CD4-positive, alpha-beta T cell (primary cell): ENCODE measurements around the gene TCF12. TPM values are rescaled to one million over a fixed set of nuclear protein-coding genes. Genes with fewer than 3 reads are reported as not detected.

Experiments used
- ATAC-seq: fragments of 200-7000 bp; cut with Tn5 transposase; one replicate; pipeline ENCODE4 v1.10.0; 2022; ENCODE audit warnings: mild to moderate bottlenecking; ENCODE audit not compliant: poor library complexity
- CTCF ChIA-PET: fragments of 350-600 bp; sonication (Branson Sonifier 250); formaldehyde crosslinking; loops from one replicate; lab custom pipeline; 2021; ENCODE audit warnings: antibody characterized with exemption, inconsistent platforms; lab: Charles Lee
- POLR2A ChIA-PET: fragments of 350-600 bp; sonication (Branson Sonifier 250); formaldehyde crosslinking; loops from one replicate; lab custom pipeline; 2021; ENCODE audit warnings: antibody characterized with exemption, inconsistent platforms; lab: Charles Lee
- DNase-seq, 14 experiments: peaks; one replicate each; pipeline ENCODE4 v3.0.0-alpha.2; 2013 to 2020; ENCODE audit warnings: mixed read lengths in 2 of 14
- H3K27ac ChIP-seq, 2 donors: one replicate each; pipeline versions ENCODE4 v1.5.1 to v1.7.0; 2013; ENCODE audit warnings: low read length in 2 of 2, low read depth in 1 of 2, mild to moderate bottlenecking in 1 of 2
- H3K27me3 ChIP-seq, 2 experiments: 1 replicate in 1 of 2; 2 replicates in 1 of 2; pipeline versions ENCODE4 v1.6.1 to v1.7.0; 2013; ENCODE audit warnings: low read length in 2 of 2, control low read depth in 1 of 2, mild to moderate bottlenecking in 1 of 2, moderate library complexity in 1 of 2; ENCODE audit not compliant: insufficient read depth in 2 of 2, control insufficient read depth in 1 of 2
- H3K36me3 ChIP-seq: one replicate; pipeline ENCODE4 v1.6.1; 2013; ENCODE audit warnings: low read length, control low read depth; ENCODE audit not compliant: insufficient read depth
- H3K4me1 ChIP-seq: one replicate; pipeline ENCODE4 v1.6.1; 2013; ENCODE audit warnings: low read length, control low read depth; ENCODE audit not compliant: insufficient read depth
- H3K4me3 ChIP-seq: one replicate; pipeline ENCODE4 v1.5.1; 2013; ENCODE audit warnings: mild to moderate bottlenecking, low read length, moderate library complexity
- H3K9me3 ChIP-seq, 2 experiments: 1 replicate in 1 of 2; 2 replicates in 1 of 2; pipeline versions ENCODE4 v1.6.1 to v1.7.0; 2013; ENCODE audit warnings: low read length in 2 of 2, mild to moderate bottlenecking in 2 of 2, control low read depth in 1 of 2, moderate library complexity in 1 of 2; ENCODE audit not compliant: control insufficient read depth in 1 of 2, insufficient read depth in 1 of 2
- H3K27ac Mint-ChIP-seq: one replicate; pipeline ENCODE4 v1.8.0; 2020; ENCODE audit warnings: mixed read lengths
- H3K27me3 Mint-ChIP-seq: one replicate; pipeline ENCODE4 v1.8.0; 2021; ENCODE audit warnings: mixed read lengths
- H3K36me3 Mint-ChIP-seq: one replicate; pipeline ENCODE4 v1.8.0; 2021; ENCODE audit warnings: low read depth, mixed read lengths
- H3K4me1 Mint-ChIP-seq: one replicate; pipeline ENCODE4 v1.8.0; 2021; ENCODE audit warnings: low read depth, mixed read lengths
- H3K4me3 Mint-ChIP-seq: one replicate; pipeline ENCODE4 v1.8.0; 2020; ENCODE audit warnings: mild to moderate bottlenecking, mixed read lengths
- H3K9me3 Mint-ChIP-seq: one replicate; pipeline ENCODE4 v1.8.0; 2020; ENCODE audit warnings: mixed read lengths
- intact Hi-C, 2 experiments: fragments of 100-400 bp; cut with DNase I in 1 of 2; cut with micrococcal nuclease in 1 of 2; formaldehyde crosslinking; loops; one replicate each; pipeline versions ENCODE4 v1.15.1 to v1.9.0; 2023 to 2025; cut with DNase I, micrococcal nuclease
- total RNA-seq, 174 experiments: library from RNA in 2 of 174; stranded (reverse) in 2 of 174; gene quantifications; one replicate each; pipeline ENCODE4 v1.2.3 and lab custom pipeline; 2021 to 2026
- TF ChIP-seq, protein P1 (sequence below): fragments of 200-600 bp; IDR thresholded peaks from one replicate; pipeline ENCODE4 v1.8.0; 2022; ENCODE audit warnings: antibody characterized with exemption, mild to moderate bottlenecking

The TCF12 gene
- total RNA-seq, 2 experiments from 2014 or later = 54.0 TPM

DNA sequence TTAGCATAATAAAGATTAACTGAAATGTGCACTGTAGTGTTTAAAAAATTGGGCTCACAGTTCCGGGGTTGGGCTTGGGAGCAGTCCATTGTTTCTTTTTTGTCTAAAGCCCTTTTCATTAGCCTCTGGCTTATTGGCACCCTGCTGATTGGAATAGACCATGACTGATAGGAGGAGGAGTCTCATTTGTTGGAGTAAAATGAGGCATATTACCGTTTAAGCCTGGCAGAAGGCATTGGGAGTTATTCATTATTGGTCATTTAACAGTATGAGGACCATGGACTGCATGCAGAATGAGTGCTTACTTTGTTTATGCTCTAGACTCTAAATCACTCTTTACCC lies 318.8 kb downstream of the TCF12 start:
- no peak overlapping the region for H3K27ac ChIP-seq
- Mint-ChIP-seq H3K36me3 (peaks cover 88% of the 10 kb centered on the region), H3K4me1 (no peaks in the 10 kb centered on the region), H3K27me3 (no peaks in the 10 kb centered on the region), H3K27ac (no peak overlapping the region), H3K9me3 (no peaks in the 10 kb centered on the region), H3K4me3 (no peak overlapping the region)
- no peaks in the 10 kb centered on the region for H3K4me1 ChIP-seq
- H3K36me3 ChIP-seq = peaks cover 37% of the 10 kb centered on the region
- H3K27me3 ChIP-seq = no peaks in the 10 kb centered on the region
- H3K9me3 ChIP-seq = no peaks in the 10 kb centered on the region
- ChIA-PET POLR2A (no interaction called here), CTCF (no interaction called here)
- H3K4me3 ChIP-seq = no peak overlapping the region
- TF ChIP-seq, protein P1, sequence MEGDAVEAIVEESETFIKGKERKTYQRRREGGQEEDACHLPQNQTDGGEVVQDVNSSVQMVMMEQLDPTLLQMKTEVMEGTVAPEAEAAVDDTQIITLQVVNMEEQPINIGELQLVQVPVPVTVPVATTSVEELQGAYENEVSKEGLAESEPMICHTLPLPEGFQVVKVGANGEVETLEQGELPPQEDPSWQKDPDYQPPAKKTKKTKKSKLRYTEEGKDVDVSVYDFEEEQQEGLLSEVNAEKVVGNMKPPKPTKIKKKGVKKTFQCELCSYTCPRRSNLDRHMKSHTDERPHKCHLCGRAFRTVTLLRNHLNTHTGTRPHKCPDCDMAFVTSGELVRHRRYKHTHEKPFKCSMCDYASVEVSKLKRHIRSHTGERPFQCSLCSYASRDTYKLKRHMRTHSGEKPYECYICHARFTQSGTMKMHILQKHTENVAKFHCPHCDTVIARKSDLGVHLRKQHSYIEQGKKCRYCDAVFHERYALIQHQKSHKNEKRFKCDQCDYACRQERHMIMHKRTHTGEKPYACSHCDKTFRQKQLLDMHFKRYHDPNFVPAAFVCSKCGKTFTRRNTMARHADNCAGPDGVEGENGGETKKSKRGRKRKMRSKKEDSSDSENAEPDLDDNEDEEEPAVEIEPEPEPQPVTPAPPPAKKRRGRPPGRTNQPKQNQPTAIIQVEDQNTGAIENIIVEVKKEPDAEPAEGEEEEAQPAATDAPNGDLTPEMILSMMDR = no peak
- no peak for DNase-seq
- intact Hi-C loops = no loop called here
- ATAC-seq = no peak

- Histone ChIP-seq H3K9me3 (no peaks in the 10 kb centered on the region), H3K4me1 (no peaks in the 10 kb centered on the region), H3K27ac (no peak overlapping the region), H3K4me3 (no peak overlapping the region), H3K27me3 (no peaks in the 10 kb centered on the region), H3K36me3 (peaks cover 33% of the 10 kb centered on the region)
- intact Hi-C loops = no loop called here
- ChIA-PET POLR2A (no interaction called here), CTCF (no interaction called here)
- Mint-ChIP-seq H3K27ac (no peak overlapping the region), H3K9me3 (no peaks in the 10 kb centered on the region), H3K36me3 (peaks cover 88% of the 10 kb centered on the region), H3K4me3 (no peak overlapping the region), H3K27me3 (no peaks in the 10 kb centered on the region), H3K4me1 (no peaks in the 10 kb centered on the region)
- ATAC-seq = no peak
- TF ChIP-seq, protein P1 = no peak
- DNase-seq = no peak
Measured at GRCh38 chr15:57237676-57238075, 319.2 kb downstream of the TCF12 start.

GRCh38 chr15:57245130-57245529 lies 326.7 kb downstream of the TCF12 start:
- TF ChIP-seq, protein P1 = no peak
- DNase-seq (no peak), ATAC-seq (no peak)
- ChIA-PET CTCF (no interaction called here), POLR2A (no interaction called here)
- H3K36me3 ChIP-seq = peaks cover 17% of the 10 kb centered on the region
- Mint-ChIP-seq H3K4me1 (no peaks in the 10 kb centered on the region), H3K4me3 (no peak overlapping the region), H3K27me3 (no peaks in the 10 kb centered on the region), H3K27ac (no peak overlapping the region), H3K9me3 (no peaks in the 10 kb centered on the region), H3K36me3 (peaks cover 68% of the 10 kb centered on the region)
- no peak overlapping the region for H3K4me3 ChIP-seq
- no peaks in the 10 kb centered on the region for H3K9me3 ChIP-seq
- H3K27me3 ChIP-seq = no peaks in the 10 kb centered on the region
- H3K4me1 ChIP-seq = no peaks in the 10 kb centered on the region
- no peak overlapping the region for H3K27ac ChIP-seq
- intact Hi-C loops = no loop called here
